ENCODE results near the gene THOC3.
"Not testable (repeated sequence)": the region's sequence is repeated elsewhere in the genome, so short reads cannot be mapped to it uniquely, and the experiment has no call there.

The THOC3 gene

GRCh38 chr5:175967471-175968372, at the start of gene THOC3:
THOC3 (minus strand) TSS chr5:175968315; CDS start chr5:175968208, 107 bp downstream.
- DNase-seq (ENCODE audit: extremely low read depth, insufficient read length) = peak; percentile 85
- not testable (repeated sequence) for H3K27me3 ChIP-seq (replicated peaks; ENCODE audit: control insufficient read depth, insufficient read depth, low read length); H3K36me3 ChIP-seq (ENCODE audit: control insufficient read depth, insufficient read depth, low read length)
- H3K4me3 ChIP-seq (replicated peaks; ENCODE audit: low read depth, low read length) = peak within 1 kb of the TSS; percentile 77

- not testable (repeated sequence) for DNase-seq (ENCODE audit: extremely low read depth, insufficient read length); H3K36me3 ChIP-seq (ENCODE audit: control insufficient read depth, insufficient read depth, low read length)
These were observed 49.2 kb upstream of the THOC3 start for GRCh38 chr5:176017324-176017723.

GRCh38 chr5:176014360-176014759, 46.2 kb upstream of the THOC3 start:
- not testable (repeated sequence) for H3K4me3 ChIP-seq (replicated peaks; ENCODE audit: low read depth, low read length); DNase-seq (ENCODE audit: extremely low read depth, insufficient read length); H3K36me3 ChIP-seq (ENCODE audit: control insufficient read depth, insufficient read depth, low read length); H3K27me3 ChIP-seq (replicated peaks; ENCODE audit: control insufficient read depth, insufficient read depth, low read length)

More at GRCh38 chr5:176017324-176017723, 49.2 kb upstream of the THOC3 start:
- H3K4me3 ChIP-seq (replicated peaks; ENCODE audit: low read depth, low read length); H3K27me3 ChIP-seq (replicated peaks; ENCODE audit: control insufficient read depth, insufficient read depth, low read length): not testable (repeated sequence)

- not testable (repeated sequence) for H3K27me3 ChIP-seq (replicated peaks; ENCODE audit: control insufficient read depth, insufficient read depth, low read length); H3K4me3 ChIP-seq (replicated peaks; ENCODE audit: low read depth, low read length); DNase-seq (ENCODE audit: extremely low read depth, insufficient read length); H3K36me3 ChIP-seq (ENCODE audit: control insufficient read depth, insufficient read depth, low read length)
These were observed 43.0 kb upstream of the THOC3 start for GRCh38 chr5:176011088-176011487.

GRCh38 chr5:176010202-176010601, 42.1 kb upstream of the THOC3 start:
- H3K27me3 ChIP-seq (replicated peaks; ENCODE audit: control insufficient read depth, insufficient read depth, low read length); DNase-seq (ENCODE audit: extremely low read depth, insufficient read length); H3K4me3 ChIP-seq (replicated peaks; ENCODE audit: low read depth, low read length): not testable (repeated sequence)

GRCh38 chr5:176007220-176007619, 39.1 kb upstream of the THOC3 start:
- H3K27me3 ChIP-seq (replicated peaks; ENCODE audit: control insufficient read depth, insufficient read depth, low read length); DNase-seq (ENCODE audit: extremely low read depth, insufficient read length); H3K36me3 ChIP-seq (ENCODE audit: control insufficient read depth, insufficient read depth, low read length); H3K4me3 ChIP-seq (replicated peaks; ENCODE audit: low read depth, low read length): not testable (repeated sequence)

More at GRCh38 chr5:176010202-176010601, 42.1 kb upstream of the THOC3 start:
- not testable (repeated sequence) for H3K36me3 ChIP-seq (ENCODE audit: control insufficient read depth, insufficient read depth, low read length)

- not testable (repeated sequence) for H3K27me3 ChIP-seq (replicated peaks; ENCODE audit: control insufficient read depth, insufficient read depth, low read length); DNase-seq (ENCODE audit: extremely low read depth, insufficient read length); H3K36me3 ChIP-seq (ENCODE audit: control insufficient read depth, insufficient read depth, low read length); H3K4me3 ChIP-seq (replicated peaks; ENCODE audit: low read depth, low read length)
These were observed 38.7 kb upstream of the THOC3 start for GRCh38 chr5:176006819-176007218.

- H3K4me3 ChIP-seq (replicated peaks; ENCODE audit: low read depth, low read length); H3K36me3 ChIP-seq (ENCODE audit: control insufficient read depth, insufficient read depth, low read length); H3K27me3 ChIP-seq (replicated peaks; ENCODE audit: control insufficient read depth, insufficient read depth, low read length); DNase-seq (ENCODE audit: extremely low read depth, insufficient read length): not testable (repeated sequence)
These were observed 29.9 kb upstream of the THOC3 start for GRCh38 chr5:175997979-175998378.

GRCh38 chr5:175997495-175997894, 29.4 kb upstream of the THOC3 start:
- DNase-seq (ENCODE audit: extremely low read depth, insufficient read length); H3K4me3 ChIP-seq (replicated peaks; ENCODE audit: low read depth, low read length); H3K36me3 ChIP-seq (ENCODE audit: control insufficient read depth, insufficient read depth, low read length); H3K27me3 ChIP-seq (replicated peaks; ENCODE audit: control insufficient read depth, insufficient read depth, low read length): not testable (repeated sequence)

DNA sequence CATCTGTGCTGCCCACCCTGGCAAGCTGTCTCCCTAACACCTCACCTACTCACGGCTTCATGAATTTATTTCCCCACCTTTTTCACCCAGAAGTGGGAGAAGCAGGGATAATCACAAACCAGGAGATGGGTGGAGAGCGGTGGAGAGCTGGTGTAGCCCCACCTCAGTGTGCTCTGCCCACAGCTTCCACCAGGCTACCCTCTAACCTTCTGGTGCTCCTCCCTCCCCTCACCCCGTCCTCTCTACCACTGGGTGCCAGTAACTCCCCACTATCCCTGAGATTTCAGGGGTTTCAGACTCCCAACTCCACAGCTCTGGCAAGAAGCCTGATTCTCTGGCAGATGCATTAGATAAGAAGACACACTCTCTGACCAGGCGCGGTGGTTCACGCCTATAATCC, 28.7 kb upstream of the THOC3 start:
- DNase-seq (ENCODE audit: extremely low read depth, insufficient read length); H3K4me3 ChIP-seq (replicated peaks; ENCODE audit: low read depth, low read length); H3K36me3 ChIP-seq (ENCODE audit: control insufficient read depth, insufficient read depth, low read length); H3K27me3 ChIP-seq (replicated peaks; ENCODE audit: control insufficient read depth, insufficient read depth, low read length): not testable (repeated sequence)

DNA sequence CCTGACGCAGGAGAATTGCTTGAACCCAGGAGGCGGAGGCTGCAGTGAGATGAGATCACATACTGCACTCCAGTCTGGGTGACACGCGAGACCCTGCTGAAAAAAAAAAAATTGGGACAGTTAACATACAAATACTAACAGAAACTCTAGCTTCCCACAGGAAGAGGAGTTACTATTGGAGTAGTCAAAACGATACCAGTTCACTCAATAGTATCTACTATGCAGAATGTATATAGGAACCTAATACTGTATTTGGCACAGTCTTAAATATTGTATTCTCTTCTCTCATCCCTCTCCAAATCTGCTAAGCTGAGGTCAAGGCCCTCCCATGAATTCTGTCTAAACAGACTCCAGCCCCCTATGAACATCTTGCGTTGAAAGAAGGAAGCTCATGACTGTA, 27.4 kb upstream of the THOC3 start:
- not testable (repeated sequence) for H3K27me3 ChIP-seq (replicated peaks; ENCODE audit: control insufficient read depth, insufficient read depth, low read length); H3K4me3 ChIP-seq (replicated peaks; ENCODE audit: low read depth, low read length); DNase-seq (ENCODE audit: extremely low read depth, insufficient read length); H3K36me3 ChIP-seq (ENCODE audit: control insufficient read depth, insufficient read depth, low read length)

DNA sequence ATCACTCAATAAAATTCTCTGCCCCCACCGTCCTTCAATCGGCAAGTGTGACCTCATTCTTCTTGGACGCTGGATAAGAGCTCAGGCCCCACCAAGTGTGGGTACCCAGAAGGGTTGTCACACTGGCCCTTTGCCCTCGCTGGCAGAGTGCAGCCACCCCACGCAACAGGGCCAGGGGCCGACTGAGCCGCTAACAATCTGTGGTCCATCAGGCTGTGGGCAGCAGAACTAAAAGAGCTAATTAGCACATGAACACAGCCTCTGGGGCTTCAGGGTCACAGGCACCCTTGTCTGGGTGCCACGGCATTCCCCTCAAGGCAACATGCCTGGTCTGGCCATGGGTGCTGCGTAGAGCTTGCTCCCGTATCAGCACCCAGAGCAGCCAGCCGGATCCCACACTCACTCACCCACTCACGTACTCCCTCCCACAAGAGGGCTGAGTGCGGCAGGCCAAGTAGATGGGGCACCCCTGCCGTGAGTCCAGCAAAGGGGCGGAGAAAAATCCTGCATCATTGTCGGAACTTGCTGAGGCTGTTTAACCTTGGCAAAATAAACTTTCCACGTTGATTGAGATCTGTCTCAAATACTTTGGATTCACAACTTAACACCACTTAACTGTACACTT, 11.4 kb upstream of the THOC3 start:
- H3K36me3 ChIP-seq (ENCODE audit: control insufficient read depth, insufficient read depth, low read length); DNase-seq (ENCODE audit: extremely low read depth, insufficient read length); H3K4me3 ChIP-seq (replicated peaks; ENCODE audit: low read depth, low read length); H3K27me3 ChIP-seq (replicated peaks; ENCODE audit: control insufficient read depth, insufficient read depth, low read length): not testable (repeated sequence)

DNA sequence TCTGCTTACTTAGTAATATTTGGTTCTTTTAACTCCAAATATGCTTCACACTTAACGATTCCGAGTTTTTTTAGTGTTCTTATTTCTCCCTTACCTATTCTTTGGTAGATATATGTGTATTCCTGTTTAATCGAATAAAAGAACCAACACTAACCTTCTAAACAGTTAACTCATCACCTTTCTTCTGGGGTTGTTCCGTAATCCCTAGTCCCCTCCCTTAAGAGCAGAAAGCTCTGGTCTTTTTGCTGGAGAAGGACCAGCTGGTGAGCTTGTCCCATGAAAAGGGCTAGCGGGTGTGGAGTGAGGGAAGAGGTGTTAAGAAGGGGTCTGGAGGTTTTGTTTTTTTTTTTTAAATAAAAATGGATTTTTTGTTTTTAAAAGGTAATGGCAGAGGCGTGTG, 266 bp upstream of the THOC3 start:
- DNase-seq (ENCODE audit: extremely low read depth, insufficient read length); H3K27me3 ChIP-seq (replicated peaks; ENCODE audit: control insufficient read depth, insufficient read depth, low read length); H3K4me3 ChIP-seq (replicated peaks; ENCODE audit: low read depth, low read length); H3K36me3 ChIP-seq (ENCODE audit: control insufficient read depth, insufficient read depth, low read length): not testable (repeated sequence)

- DNase-seq (ENCODE audit: extremely low read depth, insufficient read length); H3K4me3 ChIP-seq (replicated peaks; ENCODE audit: low read depth, low read length); H3K27me3 ChIP-seq (replicated peaks; ENCODE audit: control insufficient read depth, insufficient read depth, low read length); H3K36me3 ChIP-seq (ENCODE audit: control insufficient read depth, insufficient read depth, low read length): not testable (repeated sequence)
These were observed 5.8 kb downstream of the THOC3 start for GRCh38 chr5:175962329-175962728.
